Measurements from ENCODE around the gene CTSF. TPM values are rescaled to one million over a fixed set of nuclear protein-coding genes. Genes with fewer than 3 reads are reported as not detected.

CTSF gene
- total and polyA plus RNA-seq, 2 donors (not counting 1 experiment from before 2014, with no cell fraction given), result 16.6 to 20.9 TPM

DNA sequence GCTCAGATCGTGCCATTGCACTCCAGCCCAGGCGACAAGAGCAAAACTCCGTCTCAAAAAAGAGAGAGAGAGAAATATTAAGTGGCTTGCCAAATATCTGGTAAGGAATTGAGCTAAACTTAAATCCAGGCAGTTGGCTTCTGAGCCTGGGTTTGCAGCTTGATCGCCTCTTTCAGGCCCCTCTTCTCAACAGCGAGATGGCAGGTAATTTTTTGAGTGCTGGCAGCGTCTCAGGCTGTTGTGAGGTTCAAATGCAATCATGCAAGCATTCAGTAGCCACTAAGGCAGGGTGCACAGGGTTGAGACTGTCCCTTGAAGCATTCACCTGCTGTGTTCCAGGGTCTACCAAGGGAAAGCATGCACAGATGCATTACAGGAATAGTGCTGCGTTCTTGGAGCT is 670 bp upstream of the CTSF start:
- TF ChIP-seq EZH2 (IDR thresholded peaks at IDR 0.05; ENCODE audit: borderline replicate concordance, insufficient read depth, low read depth, low read length, poor library complexity, severe bottlenecking), result no peak
- TF ChIP-seq, protein P1, sequence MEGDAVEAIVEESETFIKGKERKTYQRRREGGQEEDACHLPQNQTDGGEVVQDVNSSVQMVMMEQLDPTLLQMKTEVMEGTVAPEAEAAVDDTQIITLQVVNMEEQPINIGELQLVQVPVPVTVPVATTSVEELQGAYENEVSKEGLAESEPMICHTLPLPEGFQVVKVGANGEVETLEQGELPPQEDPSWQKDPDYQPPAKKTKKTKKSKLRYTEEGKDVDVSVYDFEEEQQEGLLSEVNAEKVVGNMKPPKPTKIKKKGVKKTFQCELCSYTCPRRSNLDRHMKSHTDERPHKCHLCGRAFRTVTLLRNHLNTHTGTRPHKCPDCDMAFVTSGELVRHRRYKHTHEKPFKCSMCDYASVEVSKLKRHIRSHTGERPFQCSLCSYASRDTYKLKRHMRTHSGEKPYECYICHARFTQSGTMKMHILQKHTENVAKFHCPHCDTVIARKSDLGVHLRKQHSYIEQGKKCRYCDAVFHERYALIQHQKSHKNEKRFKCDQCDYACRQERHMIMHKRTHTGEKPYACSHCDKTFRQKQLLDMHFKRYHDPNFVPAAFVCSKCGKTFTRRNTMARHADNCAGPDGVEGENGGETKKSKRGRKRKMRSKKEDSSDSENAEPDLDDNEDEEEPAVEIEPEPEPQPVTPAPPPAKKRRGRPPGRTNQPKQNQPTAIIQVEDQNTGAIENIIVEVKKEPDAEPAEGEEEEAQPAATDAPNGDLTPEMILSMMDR (IDR thresholded peaks at IDR 0.05), result no peak
- H3K27ac Mint-ChIP-seq, result no peak overlapping the region
- 96% methylated on average over 7 of the region's 7 CpGs for WGBS (ENCODE audit: insufficient coverage)
- no peak overlapping the region for H3K4me3 ChIP-seq (ENCODE audit: control extremely low read depth in 1 of 5, extremely low read depth in 1 of 5, insufficient read depth in 1 of 5, low read depth in 2 of 5, low read length in 4 of 5)
- ATAC-seq (ENCODE audit: low read depth) (no peak), DNase-seq (no peak)
- peaks cover 9 to 11% of the 10 kb centered on the region in 2 donors for H3K4me1 ChIP-seq (ENCODE audit: control insufficient read depth in 2 of 2, insufficient read depth in 2 of 2, low read length in 2 of 2)
- H3K27ac ChIP-seq (ENCODE audit: low read length in 2 of 2), result no peak overlapping the region
- intact Hi-C loops (cut with micrococcal nuclease), result no loop called here
- peaks cover 10% of the 10 kb centered on the region for H3K4me1 Mint-ChIP-seq
- ChIA-PET POLR2A (no interaction called here), CTCF (interaction anchor here (0.7 to 3.2 kb wide), 8 partner anchors 9 to 183 kb away, joined by 3 to 21 read pairs (median 4); partner anchors contain the start of genes MRPL11, RBM14 and RBM4B)
- no peaks in the 10 kb centered on the region for H3K36me3 ChIP-seq (replicated peaks in 1 of 2; ENCODE audit: control extremely low read depth in 1 of 2, control insufficient read depth in 1 of 2, extremely low read depth in 1 of 2, insufficient read depth in 2 of 2, low read length in 1 of 2)
- peak overlapping the region; percentile 86 for H3K4me3 Mint-ChIP-seq
- H3K9ac ChIP-seq (ENCODE audit: low read length), result no peak overlapping the region
- H3K9me3 ChIP-seq (ENCODE audit: control extremely low read depth in 1 of 3, control insufficient read depth in 2 of 3, insufficient read depth in 1 of 3, low read length in 2 of 3), result no peaks in the 10 kb centered on the region
- H4K20me1 ChIP-seq (ENCODE audit: control insufficient read depth, insufficient read depth, low read length, poor library complexity, severe bottlenecking), result no peaks in the 10 kb centered on the region
- H3K27me3 ChIP-seq (replicated peaks in 1 of 4; ENCODE audit: control extremely low read depth in 1 of 4, control insufficient read depth in 3 of 4, insufficient read depth in 4 of 4, low read length in 3 of 4), result peaks cover 0 to 22% (median 3%) of the 10 kb centered on the region in 4 experiments
- H3K27me3 Mint-ChIP-seq, result peaks cover 15% of the 10 kb centered on the region
- H2AFZ ChIP-seq (ENCODE audit: insufficient read depth, low read depth, low read length, poor library complexity, severe bottlenecking), result peak overlapping the region; percentile 91
- no peaks in the 10 kb centered on the region for H3K9me3 Mint-ChIP-seq (ENCODE audit: insufficient read depth)
- H3K4me2 ChIP-seq (replicated peaks; ENCODE audit: low read depth, low read length, poor library complexity, severe bottlenecking), result no peak overlapping the region
- no peaks in the 10 kb centered on the region for H3K79me2 ChIP-seq (ENCODE audit: control insufficient read depth, insufficient read depth, low read length)

DNA sequence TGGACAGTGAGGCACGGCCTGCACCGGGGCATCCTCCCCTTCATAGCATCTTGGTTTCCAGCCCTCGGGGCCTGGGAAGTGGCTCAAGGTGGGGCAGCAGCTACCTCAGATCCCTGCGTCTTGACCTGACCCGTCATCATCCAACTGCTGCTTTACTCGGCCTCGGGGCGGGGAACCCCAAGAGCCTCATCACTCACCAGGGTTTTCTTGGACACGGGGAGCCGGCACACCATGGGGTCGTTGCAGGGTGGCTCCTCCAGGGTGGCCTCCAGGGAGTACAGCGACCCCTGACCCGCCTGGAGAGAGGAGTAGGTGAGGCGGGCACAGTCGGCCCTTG is 651 bp downstream of the CTSF start:
- ChIA-PET CTCF (interaction anchor here (1.0 to 3.2 kb wide), 6 partner anchors 10 to 241 kb away, joined by 3 to 21 read pairs (median 4); partner anchors contain the start of genes RBM4B and ZDHHC24), POLR2A (interaction anchor here (1.3 kb wide), 1 partner anchor 111 kb away, joined by 3 read pairs; no protein-coding TSS in a partner anchor)
- Mint-ChIP-seq H3K4me1 (peaks cover 10% of the 10 kb centered on the region), H3K9me3 (ENCODE audit: insufficient read depth) (no peaks in the 10 kb centered on the region), H3K4me3 (peak overlapping the region; percentile 78), H3K27me3 (peaks cover 9% of the 10 kb centered on the region), H3K27ac (peak overlapping the region; percentile 50)
- ATAC-seq (ENCODE audit: low read depth) (no peak), DNase-seq (no peak)
- peaks cover 0 to 22% (median 3%) of the 10 kb centered on the region in 4 experiments for H3K27me3 ChIP-seq (replicated peaks in 1 of 4; ENCODE audit: control extremely low read depth in 1 of 4, control insufficient read depth in 3 of 4, insufficient read depth in 4 of 4, low read length in 3 of 4)
- peak overlapping the region; percentile 69 for H3K9ac ChIP-seq (ENCODE audit: low read length)
- peak overlapping the region; percentile 94 for H3K4me2 ChIP-seq (replicated peaks; ENCODE audit: low read depth, low read length, poor library complexity, severe bottlenecking)
- peak overlapping the region in 3 of 5 experiments; percentile 55 to 69 (median 61) for H3K4me3 ChIP-seq (ENCODE audit: control extremely low read depth in 1 of 5, extremely low read depth in 1 of 5, insufficient read depth in 1 of 5, low read depth in 2 of 5, low read length in 4 of 5)
- H3K36me3 ChIP-seq (replicated peaks in 1 of 2; ENCODE audit: control extremely low read depth in 1 of 2, control insufficient read depth in 1 of 2, extremely low read depth in 1 of 2, insufficient read depth in 2 of 2, low read length in 1 of 2), result no peaks in the 10 kb centered on the region
- peaks cover 9 to 11% of the 10 kb centered on the region in 2 donors for H3K4me1 ChIP-seq (ENCODE audit: control insufficient read depth in 2 of 2, insufficient read depth in 2 of 2, low read length in 2 of 2)
- no peaks in the 10 kb centered on the region for H4K20me1 ChIP-seq (ENCODE audit: control insufficient read depth, insufficient read depth, low read length, poor library complexity, severe bottlenecking)
- H3K79me2 ChIP-seq (ENCODE audit: control insufficient read depth, insufficient read depth, low read length), result no peaks in the 10 kb centered on the region
- TF ChIP-seq, protein P1 (IDR thresholded peaks at IDR 0.05), result no peak
- no peak for TF ChIP-seq EZH2 (IDR thresholded peaks at IDR 0.05; ENCODE audit: borderline replicate concordance, insufficient read depth, low read depth, low read length, poor library complexity, severe bottlenecking)
- no peak overlapping the region for H3K27ac ChIP-seq (ENCODE audit: low read length in 2 of 2)
- 71% methylated on average over 14 of the region's 15 CpGs for WGBS (ENCODE audit: insufficient coverage)
- no peaks in the 10 kb centered on the region for H3K9me3 ChIP-seq (ENCODE audit: control extremely low read depth in 1 of 3, control insufficient read depth in 2 of 3, insufficient read depth in 1 of 3, low read length in 2 of 3)
- intact Hi-C loops (cut with micrococcal nuclease), result no loop called here
- peak overlapping the region; percentile 91 for H2AFZ ChIP-seq (ENCODE audit: insufficient read depth, low read depth, low read length, poor library complexity, severe bottlenecking)
